Muscle layer of colon (tissue), 2 donors: ENCODE data around the gene DDX50.
A peak's percentile ranks its signal among the peaks of the same experiment; 100 is the strongest.

Source experiments
- H3K27ac ChIP-seq: one replicate; pipeline ENCODE4 v1.7.0; 2013; ENCODE audit warnings: low read depth, mild to moderate bottlenecking, low read length, moderate library complexity
- H3K27me3 ChIP-seq, 2 donors: one replicate each; pipeline ENCODE4 v1.7.0; 2013; ENCODE audit warnings: low read length in 2 of 2, mild to moderate bottlenecking in 2 of 2; ENCODE audit not compliant: insufficient read depth in 2 of 2, control insufficient read depth in 1 of 2
- H3K36me3 ChIP-seq: one replicate; pipeline ENCODE4 v1.7.0; 2013; ENCODE audit warnings: mild to moderate bottlenecking, low read length; ENCODE audit not compliant: insufficient read depth
- H3K4me1 ChIP-seq: one replicate; pipeline ENCODE4 v1.7.0; 2013; ENCODE audit warnings: mild to moderate bottlenecking, low read length; ENCODE audit not compliant: insufficient read depth
- H3K4me3 ChIP-seq, 2 donors: one replicate each; pipeline ENCODE4 v1.7.0; 2013; ENCODE audit warnings: low read length in 2 of 2, low read depth in 1 of 2, mild to moderate bottlenecking in 1 of 2, moderate library complexity in 1 of 2
- H3K9ac ChIP-seq: one replicate; pipeline ENCODE4 v1.7.0; 2013; ENCODE audit warnings: low read length
- H3K9me3 ChIP-seq: one replicate; pipeline ENCODE4 v1.7.0; 2013; ENCODE audit warnings: mild to moderate bottlenecking, low read length
- donor health status: abdominal sarcoma.
- donor health status: Adenocarcinoma of cecum.

DDX50 gene

DNA sequence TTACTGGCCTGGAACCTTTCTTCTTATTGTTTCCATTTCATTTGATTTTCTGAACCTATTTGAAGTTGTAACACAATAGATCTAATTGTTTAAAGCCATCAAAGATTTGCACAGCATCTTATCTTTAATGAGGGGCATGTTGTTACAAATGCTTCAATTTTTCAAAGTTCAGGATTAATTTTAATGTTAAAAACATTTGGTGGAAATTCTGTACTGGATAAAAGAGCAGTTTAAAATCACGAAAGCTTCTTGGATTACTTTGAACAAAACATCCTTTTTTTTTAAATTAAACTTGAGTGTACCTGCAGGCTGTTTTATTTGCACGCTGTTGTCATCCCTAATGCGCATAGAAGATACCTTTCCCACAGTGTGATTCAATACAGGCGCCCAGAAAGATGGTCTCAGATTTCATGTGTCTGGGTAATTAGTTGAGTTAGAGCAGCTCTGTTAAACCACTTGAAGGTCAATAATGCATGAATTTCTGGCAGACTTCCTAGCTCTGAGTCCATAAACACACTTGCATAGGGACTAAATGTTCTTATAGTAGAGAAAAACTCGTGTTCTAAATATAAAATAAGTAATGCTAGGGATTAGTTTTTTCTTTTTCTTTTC, 29.3 kb upstream of the DDX50 start:
- Histone ChIP-seq H3K9me3 (no peaks in the 10 kb centered on the region), H3K4me3 (no peak overlapping the region), H3K4me1 (peaks cover 5% of the 10 kb centered on the region), H3K27me3 (no peaks in the 10 kb centered on the region), H3K36me3 (no peaks in the 10 kb centered on the region), H3K9ac (no peak overlapping the region), H3K27ac (no peak overlapping the region)

- Histone ChIP-seq H3K4me3 (no peak overlapping the region), H3K27ac (no peak overlapping the region), H3K27me3 (no peaks in the 10 kb centered on the region), H3K9me3 (no peaks in the 10 kb centered on the region), H3K36me3 (no peaks in the 10 kb centered on the region), H3K4me1 (peaks cover 2% of the 10 kb centered on the region), H3K9ac (no peak overlapping the region)
These were observed 24.6 kb upstream of the DDX50 start for GRCh38 chr10:68876246-68877138.

GRCh38 chr10:68877482-68878110, 23.5 kb upstream of the DDX50 start:
- Histone ChIP-seq H3K27ac (no peak overlapping the region), H3K9ac (no peak overlapping the region), H3K9me3 (no peaks in the 10 kb centered on the region), H3K36me3 (no peaks in the 10 kb centered on the region), H3K4me1 (no peaks in the 10 kb centered on the region), H3K4me3 (no peak overlapping the region), H3K27me3 (no peaks in the 10 kb centered on the region)

GRCh38 chr10:68878496-68878895, 22.6 kb upstream of the DDX50 start:
- H3K9me3 ChIP-seq = no peaks in the 10 kb centered on the region
- H3K4me1 ChIP-seq = no peaks in the 10 kb centered on the region
- no peak overlapping the region for H3K27ac ChIP-seq
- no peak overlapping the region for H3K9ac ChIP-seq
- H3K27me3 ChIP-seq = no peaks in the 10 kb centered on the region
- no peak overlapping the region for H3K4me3 ChIP-seq
- H3K36me3 ChIP-seq = no peaks in the 10 kb centered on the region

- H3K4me3 ChIP-seq = no peak overlapping the region
- H3K27me3 ChIP-seq = no peaks in the 10 kb centered on the region
- no peak overlapping the region for H3K9ac ChIP-seq
- no peaks in the 10 kb centered on the region for H3K9me3 ChIP-seq
- H3K27ac ChIP-seq = no peak overlapping the region
- H3K4me1 ChIP-seq = no peaks in the 10 kb centered on the region
- no peaks in the 10 kb centered on the region for H3K36me3 ChIP-seq
These were observed 21.5 kb upstream of the DDX50 start for GRCh38 chr10:68879628-68880027.

- Histone ChIP-seq H3K9me3 (no peaks in the 10 kb centered on the region), H3K27me3 (no peaks in the 10 kb centered on the region), H3K9ac (no peak overlapping the region), H3K4me3 (no peak overlapping the region), H3K27ac (no peak overlapping the region), H3K4me1 (no peaks in the 10 kb centered on the region), H3K36me3 (no peaks in the 10 kb centered on the region)
These were observed 20.9 kb upstream of the DDX50 start for GRCh38 chr10:68880181-68880580.

DNA sequence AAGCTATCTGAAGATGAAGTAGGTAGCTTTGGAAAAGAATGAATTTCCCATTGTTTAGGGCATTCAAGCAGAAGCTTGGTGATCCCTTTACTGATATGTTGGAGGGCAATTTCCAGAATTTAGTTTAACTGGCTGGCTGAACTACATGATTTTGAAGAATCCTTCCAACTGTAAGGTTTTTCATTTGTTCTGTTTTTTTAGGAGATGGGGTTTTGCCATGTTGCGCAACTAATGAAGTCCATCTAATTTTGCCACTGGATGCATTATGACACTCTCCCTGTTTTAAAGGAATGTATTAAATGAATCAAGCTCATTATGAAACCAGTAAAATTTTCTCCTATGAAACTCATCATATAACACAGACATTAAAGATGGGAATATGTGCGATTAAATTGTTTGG, 6.1 kb upstream of the DDX50 start:
- Histone ChIP-seq H3K27me3 (no peaks in the 10 kb centered on the region), H3K4me1 (peaks cover 3% of the 10 kb centered on the region), H3K27ac (no peak overlapping the region), H3K9me3 (no peaks in the 10 kb centered on the region), H3K9ac (no peak overlapping the region), H3K36me3 (no peaks in the 10 kb centered on the region), H3K4me3 (no peak overlapping the region)

DNA sequence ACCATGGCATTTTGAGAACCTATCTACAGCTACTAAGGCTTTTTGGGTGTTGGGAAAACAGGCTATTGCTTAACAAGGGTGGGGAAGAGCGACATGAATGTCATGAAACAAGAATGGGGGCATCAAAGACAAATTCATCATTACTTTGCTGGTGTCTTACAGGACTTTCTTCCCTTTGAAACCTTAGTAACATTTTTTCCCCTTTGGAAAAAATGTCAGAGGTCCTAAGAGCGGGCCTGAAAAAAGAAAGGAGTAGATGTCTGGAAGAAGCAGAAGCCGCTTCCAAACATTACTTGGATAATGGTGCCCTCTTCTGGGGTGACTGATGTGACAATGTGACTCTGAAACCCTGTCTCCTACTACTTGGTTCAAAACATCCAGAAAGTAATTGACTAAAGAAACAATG, 3.8 kb upstream of the DDX50 start:
- no peaks in the 10 kb centered on the region for H3K36me3 ChIP-seq
- H3K27me3 ChIP-seq = no peaks in the 10 kb centered on the region
- peaks cover 14% of the 10 kb centered on the region for H3K4me1 ChIP-seq
- no peak overlapping the region for H3K4me3 ChIP-seq
- no peak overlapping the region for H3K27ac ChIP-seq
- no peaks in the 10 kb centered on the region for H3K9me3 ChIP-seq
- H3K9ac ChIP-seq = no peak overlapping the region

GRCh38 chr10:68899186-68899745, 1.8 kb upstream of the DDX50 start:
- Histone ChIP-seq H3K4me1 (peaks cover 22% of the 10 kb centered on the region), H3K4me3 (no peak overlapping the region), H3K27ac (no peak overlapping the region), H3K9ac (no peak overlapping the region), H3K36me3 (no peaks in the 10 kb centered on the region), H3K9me3 (no peaks in the 10 kb centered on the region), H3K27me3 (no peaks in the 10 kb centered on the region)

DNA sequence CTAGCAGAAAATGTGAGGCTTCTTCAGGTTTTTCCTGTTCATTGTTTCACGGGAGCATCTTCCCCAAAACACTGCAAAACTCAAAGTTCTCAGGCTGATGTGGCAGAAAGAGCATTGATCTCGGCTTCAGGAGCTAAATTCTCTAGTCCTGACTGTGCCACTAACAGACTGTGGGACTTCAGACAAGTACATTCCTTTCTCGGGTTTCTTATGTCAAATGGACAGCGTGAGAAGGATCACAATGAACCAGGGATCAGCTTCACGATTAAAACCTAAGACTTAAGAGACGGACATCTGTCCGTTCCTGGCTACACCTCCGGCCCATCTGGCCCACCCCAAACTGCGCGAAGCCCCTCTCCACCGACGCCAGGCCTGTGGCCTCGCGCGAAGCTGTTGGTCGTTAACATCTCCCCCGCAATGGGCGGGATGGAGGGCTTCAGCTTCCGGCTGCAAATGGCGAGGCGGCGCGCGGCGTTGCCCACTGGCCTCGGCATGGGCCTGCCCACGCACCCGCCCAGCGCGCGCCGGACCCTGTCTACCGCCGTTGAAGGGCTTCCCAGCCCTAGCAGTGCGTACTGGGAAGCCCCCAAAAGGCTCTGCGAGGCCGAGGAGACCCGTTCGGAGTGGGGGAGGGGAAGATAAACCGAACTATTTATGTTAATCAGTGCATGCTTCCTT, 549 bp upstream of the DDX50 start:
- H3K36me3 ChIP-seq = no peaks in the 10 kb centered on the region
- H3K27me3 ChIP-seq = no peaks in the 10 kb centered on the region
- H3K4me1 ChIP-seq = peaks cover 22% of the 10 kb centered on the region
- peak overlapping the region; percentile 92 for H3K9ac ChIP-seq
- peak overlapping the region; percentile 75 to 88 for H3K4me3 ChIP-seq
- H3K9me3 ChIP-seq = no peaks in the 10 kb centered on the region
- peak overlapping the region; percentile 98 for H3K27ac ChIP-seq

GRCh38 chr10:68902382-68902781, 1.3 kb downstream of the DDX50 start:
- no peak overlapping the region for H3K27ac ChIP-seq
- H3K4me3 ChIP-seq = peak overlapping the region in 1 of 2 donors; percentile 88
- H3K9me3 ChIP-seq = no peaks in the 10 kb centered on the region
- no peaks in the 10 kb centered on the region for H3K36me3 ChIP-seq
- H3K9ac ChIP-seq = peak overlapping the region; percentile 92
- H3K27me3 ChIP-seq = no peaks in the 10 kb centered on the region
- H3K4me1 ChIP-seq = peaks cover 22% of the 10 kb centered on the region
